ENCODE measurements around the gene GPR135.

GPR135 gene

GRCh38 chr14:59422069-59422881, 42.9 kb downstream of the GPR135 start:
- DNase-seq (ENCODE audit: low read depth): no peak

- no peak for DNase-seq (ENCODE audit: low read depth)
Observed at GRCh38 chr14:59419303-59419702, 45.9 kb downstream of the GPR135 start.

- DNase-seq (ENCODE audit: low read depth): no peak
Observed at GRCh38 chr14:59417311-59417710, 47.9 kb downstream of the GPR135 start.

GRCh38 chr14:59415836-59416602, 49.2 kb downstream of the GPR135 start:
- no peak for DNase-seq (ENCODE audit: low read depth)
